NCI-H2029 (cell line): Measurements from ENCODE around the gene MTHFD1L.
"Not testable (repeated sequence)": the region's sequence is repeated elsewhere in the genome, so short reads cannot be mapped to it uniquely, and the experiment has no call there.

Experiments used
- DNase-seq: peaks from one replicate; lab custom pipeline; 2025; lab: John Stamatoyannopoulos, UW

Gene MTHFD1L

GRCh38 chr6:151041686-151042085, 176.2 kb downstream of the MTHFD1L start:
- no peak for DNase-seq

GRCh38 chr6:151042911-151043330, 177.4 kb downstream of the MTHFD1L start:
- DNase-seq = not testable (repeated sequence)

- no peak for DNase-seq
These were observed 178.4 kb downstream of the MTHFD1L start for GRCh38 chr6:151043944-151044343.

- peak; percentile 45 for DNase-seq
These were observed 179.3 kb downstream of the MTHFD1L start for GRCh38 chr6:151044465-151045441.

GRCh38 chr6:151045511-151046222, 180.2 kb downstream of the MTHFD1L start:
- DNase-seq = not testable (repeated sequence)

- no peak for DNase-seq
These were observed 185.7 kb downstream of the MTHFD1L start for GRCh38 chr6:151051164-151051563.

- no peak for DNase-seq
These were observed 186.6 kb downstream of the MTHFD1L start for GRCh38 chr6:151052021-151052646.

GRCh38 chr6:151054306-151054705, 188.8 kb downstream of the MTHFD1L start:
- DNase-seq = no peak

GRCh38 chr6:151056230-151056907, 190.9 kb downstream of the MTHFD1L start:
- no peak for DNase-seq

GRCh38 chr6:151057061-151057460, 191.6 kb downstream of the MTHFD1L start:
- DNase-seq = no peak

- no peak for DNase-seq
These were observed 192.7 kb downstream of the MTHFD1L start for GRCh38 chr6:151058021-151058733.

GRCh38 chr6:151059612-151060095, 194.2 kb downstream of the MTHFD1L start:
- DNase-seq = no peak

- no peak for DNase-seq
These were observed 194.7 kb downstream of the MTHFD1L start for GRCh38 chr6:151060096-151060765.

- DNase-seq = no peak
These were observed 195.4 kb downstream of the MTHFD1L start for GRCh38 chr6:151060766-151061531.

GRCh38 chr6:151063352-151063751, 197.8 kb downstream of the MTHFD1L start:
- DNase-seq = no peak

- DNase-seq = no peak
These were observed 198.5 kb downstream of the MTHFD1L start for GRCh38 chr6:151063842-151064647.

GRCh38 chr6:151065027-151065815, 199.7 kb downstream of the MTHFD1L start:
- DNase-seq = no peak
